ENCODE data around the gene SLC16A3. TPM values are rescaled to one million over a fixed set of nuclear protein-coding genes. Genes with fewer than 3 reads are reported as not detected.

Gene SLC16A3
- total and polyA plus RNA-seq, 2 donors from 2014 or later = 28.8 to 85.7 TPM

DNA sequence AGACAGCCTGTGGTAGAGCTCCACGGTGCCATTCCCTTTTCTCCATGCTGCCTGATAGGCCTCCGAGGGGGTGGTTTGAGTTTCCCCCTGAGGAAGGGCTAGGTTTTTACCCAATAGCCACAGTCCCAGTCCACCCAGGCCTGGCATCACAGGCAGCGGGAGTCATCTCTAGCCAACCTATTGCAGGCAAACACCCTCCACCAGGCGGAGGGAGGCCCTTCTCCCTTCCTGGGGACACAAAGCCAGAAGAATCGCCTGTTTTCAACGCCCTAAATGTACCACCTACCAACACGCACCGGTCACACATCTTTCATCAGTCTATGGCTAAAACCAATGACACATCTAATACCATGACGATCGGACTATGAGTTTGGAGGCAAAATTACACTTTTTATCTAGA lies 37.3 kb downstream of the SLC16A3 start:
- H3K27me3 ChIP-seq (ENCODE audit: control insufficient read depth, insufficient read depth, low read length) = no peaks in the 10 kb centered on the region
- intact Hi-C loops (cut with DNase I) = no loop called here
- peaks cover 7 to 41% (median 29%) of the 10 kb centered on the region in 3 donors for H3K36me3 ChIP-seq (ENCODE audit: control insufficient read depth in 2 of 3, insufficient read depth in 3 of 3, low read length in 3 of 3)
- FAIRE-seq = no peak
- no peak overlapping the region for H3K4me3 ChIP-seq (ENCODE audit: low read length in 3 of 3)
- H3K9me3 ChIP-seq (ENCODE audit: control insufficient read depth in 2 of 3, insufficient read depth in 1 of 3, low read length in 3 of 3) = no peaks in the 10 kb centered on the region
- H3K4me1 ChIP-seq (ENCODE audit: control insufficient read depth in 2 of 3, insufficient read depth in 2 of 3, low read depth in 1 of 3, low read length in 3 of 3) = peaks cover 0 to 38% (median 36%) of the 10 kb centered on the region in 3 donors
- peak overlapping the region; percentile 0 to 26 for H3K27ac ChIP-seq (ENCODE audit: low read depth in 2 of 2, low read length in 2 of 2)
- DNase-seq = no peak
- TF ChIP-seq CTCF (IDR thresholded peaks at IDR 0.05; ENCODE audit: borderline replicate concordance, extremely low read depth, insufficient read depth) = no peak
- peak overlapping the region in 1 of 3 donors; percentile 27 for H3K9ac ChIP-seq (ENCODE audit: low read length in 3 of 3)

GRCh38 chr17:82267575-82268379 lies 38.9 kb downstream of the SLC16A3 start:
- DNase-seq (peak; percentile 33 to 95 (median 57)), FAIRE-seq (no peak)
- Histone ChIP-seq H3K9me3 (ENCODE audit: control insufficient read depth in 2 of 3, insufficient read depth in 1 of 3, low read length in 3 of 3) (no peaks in the 10 kb centered on the region), H3K4me3 (ENCODE audit: low read length in 3 of 3) (peak overlapping the region in 2 of 3 donors; percentile 4 to 28), H3K27ac (ENCODE audit: low read depth in 2 of 2, low read length in 2 of 2) (peak overlapping the region; percentile 85 to 92), H3K27me3 (ENCODE audit: control insufficient read depth, insufficient read depth, low read length) (no peaks in the 10 kb centered on the region), H3K36me3 (ENCODE audit: control insufficient read depth in 2 of 3, insufficient read depth in 3 of 3, low read length in 3 of 3) (peaks cover 10 to 31% (median 21%) of the 10 kb centered on the region in 3 donors), H3K9ac (ENCODE audit: low read length in 3 of 3) (peak overlapping the region in 1 of 3 donors; percentile 52), H3K4me1 (ENCODE audit: control insufficient read depth in 2 of 3, insufficient read depth in 2 of 3, low read depth in 1 of 3, low read length in 3 of 3) (peaks cover 0 to 46% (median 42%) of the 10 kb centered on the region in 3 donors)
- TF ChIP-seq CTCF (IDR thresholded peaks at IDR 0.05; ENCODE audit: borderline replicate concordance, extremely low read depth, insufficient read depth) = no peak
- intact Hi-C loops (cut with DNase I) = no loop called here

GRCh38 chr17:82269138-82269881 lies 40.5 kb downstream of the SLC16A3 start:
- no peak overlapping the region for H3K4me3 ChIP-seq (ENCODE audit: low read length in 3 of 3)
- FAIRE-seq (no peak), DNase-seq (no peak)
- no peaks in the 10 kb centered on the region for H3K27me3 ChIP-seq (ENCODE audit: control insufficient read depth, insufficient read depth, low read length)
- H3K27ac ChIP-seq (ENCODE audit: low read depth in 2 of 2, low read length in 2 of 2) = no peak overlapping the region
- H3K36me3 ChIP-seq (ENCODE audit: control insufficient read depth in 2 of 3, insufficient read depth in 3 of 3, low read length in 3 of 3) = peaks cover 10 to 21% (median 10%) of the 10 kb centered on the region in 3 donors
- H3K9ac ChIP-seq (ENCODE audit: low read length in 3 of 3) = no peak overlapping the region
- no peaks in the 10 kb centered on the region for H3K9me3 ChIP-seq (ENCODE audit: control insufficient read depth in 2 of 3, insufficient read depth in 1 of 3, low read length in 3 of 3)
- TF ChIP-seq CTCF (IDR thresholded peaks at IDR 0.05; ENCODE audit: borderline replicate concordance, extremely low read depth, insufficient read depth) = no peak
- intact Hi-C loops (cut with DNase I) = no loop called here
- H3K4me1 ChIP-seq (ENCODE audit: control insufficient read depth in 2 of 3, insufficient read depth in 2 of 3, low read depth in 1 of 3, low read length in 3 of 3) = peaks cover 0 to 49% (median 46%) of the 10 kb centered on the region in 3 donors

Measured in kidney (tissue), 14 donors.